Muscle of leg (tissue), 9 donors: ENCODE data around the gene DENND11. TPM values are rescaled to one million over a fixed set of nuclear protein-coding genes. Genes with fewer than 3 reads are reported as not detected.

Experiments
- polyA plus RNA-seq, 8 donors: library from polyadenylated mRNA; unstranded; fragments of 120-200 nt; gene quantifications; one replicate each; pipeline versions ENCODE4 v1.2.1 to v1.2.3, GENCODE V29; 2013; ENCODE audit warnings: inconsistent platforms in 1 of 8, low replicate concordance in 1 of 8; ENCODE audit not compliant: insufficient read length in 8 of 8, insufficient read depth in 1 of 8
- total RNA-seq: library from RNA; stranded (reverse); fragments of 120-200 nt; gene quantifications from one replicate; pipeline ENCODE4 v1.2.4, GENCODE V29; 2013

The DENND11 gene
- total and polyA plus RNA-seq, 9 donors, result 6.3 to 10.1 (median 8.0) TPM

Other genes with a start within 250 kb of the DENND11 start
- gene AGK, start 150.8 kb downstream of the DENND11 start, total RNA-seq, result 23.4 TPM
- 10 to 100 TPM; 15.7 to 20.8 (median 18.2) TPM for gene AGK, start 150.8 kb downstream of the DENND11 start, polyA plus RNA-seq
- gene WEE2, start 6.2 kb upstream of the DENND11 start, total RNA-seq, result 0.09 TPM
- under 1 TPM in 3 of 8 donors, not detected in 5; 0.06 to 0.44 (median 0.12) TPM for gene WEE2, start 6.2 kb upstream of the DENND11 start, polyA plus RNA-seq
- 134 TPM for gene SSBP1, start 36.2 kb upstream of the DENND11 start, total RNA-seq
- 100 to 1,000 TPM in 4 of 8 donors, 10 to 100 TPM in 4; 89.1 to 108 (median 99.8) TPM for gene SSBP1, start 36.2 kb upstream of the DENND11 start, polyA plus RNA-seq
- gene TAS2R3, start 61.9 kb upstream of the DENND11 start, total RNA-seq, result 1.5 TPM
- gene TAS2R3, start 61.9 kb upstream of the DENND11 start, polyA plus RNA-seq, result under 1 TPM in 7 of 8 donors, not detected in 1; 0.12 to 0.65 (median 0.36) TPM
- 1.5 TPM for gene TAS2R4, start 74.5 kb upstream of the DENND11 start, total RNA-seq
- gene TAS2R4, start 74.5 kb upstream of the DENND11 start, polyA plus RNA-seq, result 1 to 10 TPM in 2 of 8 donors, under 1 TPM in 6; 0.26 to 2.2 (median 0.83) TPM
- 1.1 TPM for gene TAS2R5, start 88.1 kb upstream of the DENND11 start, total RNA-seq
- 1 to 10 TPM in 5 of 8 donors, under 1 TPM in 3; 0.61 to 2.5 (median 1.4) TPM for gene TAS2R5, start 88.1 kb upstream of the DENND11 start, polyA plus RNA-seq
- not detected for gene PRSS37, start 139.3 kb upstream of the DENND11 start, total RNA-seq
- under 1 TPM in 4 of 8 donors, not detected in 4; 0.10 to 0.19 (median 0.13) TPM for gene PRSS37, start 139.3 kb upstream of the DENND11 start, polyA plus RNA-seq
- gene OR9A4, start 214.2 kb upstream of the DENND11 start, total RNA-seq, result not detected
- gene OR9A4, start 214.2 kb upstream of the DENND11 start, polyA plus RNA-seq, result under 1 TPM in 1 of 8 donors, not detected in 7; 0.21 TPM
- 0.13 TPM for gene CLEC5A, start 244.8 kb upstream of the DENND11 start, total RNA-seq
- gene CLEC5A, start 244.8 kb upstream of the DENND11 start, polyA plus RNA-seq, result under 1 TPM; 0.19 to 0.32 (median 0.24) TPM